GM04504 (cell line): ENCODE data around the gene PCDHGB5.
"Not testable (repeated sequence)": the region's sequence is repeated elsewhere in the genome, so short reads cannot be mapped to it uniquely, and the experiment has no call there.

Experiments
- DNase-seq: peaks from one replicate; pipeline ENCODE4 v3.0.0-alpha.2; 2012; ENCODE audit warnings: low read depth

Gene PCDHGB5

DNA sequence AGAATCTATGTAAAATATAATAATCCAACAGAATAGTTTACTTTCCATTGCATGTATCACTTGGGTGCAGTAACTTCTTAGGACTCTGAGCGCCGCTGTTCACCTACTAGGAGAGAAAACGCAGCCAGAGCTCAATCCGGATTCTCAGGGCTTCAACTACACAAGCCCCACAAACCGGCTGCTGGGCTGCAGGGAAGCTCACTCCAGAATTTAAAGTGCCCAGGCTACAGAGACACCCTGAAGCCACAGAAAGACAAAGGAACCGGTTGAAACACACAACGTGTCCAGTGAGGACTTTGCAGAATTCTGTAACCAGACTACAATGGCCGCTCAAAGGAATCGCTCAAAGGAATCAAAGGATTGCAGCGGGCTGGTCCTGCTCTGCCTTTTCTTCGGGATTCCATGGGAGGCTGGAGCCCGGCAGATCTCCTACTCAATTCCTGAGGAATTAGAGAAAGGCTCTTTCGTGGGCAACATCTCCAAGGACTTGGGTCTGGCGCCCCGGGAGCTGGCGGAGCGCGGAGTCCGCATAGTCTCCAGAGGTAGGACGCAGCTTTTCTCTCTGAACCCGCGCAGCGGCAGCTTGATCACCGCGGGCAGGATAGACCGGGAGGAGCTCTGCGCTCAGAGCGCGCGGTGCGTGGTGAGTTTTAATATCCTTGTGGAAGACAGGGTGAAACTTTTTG is 15.2 kb downstream of the PCDHGB5 start, which contains the start of gene PCDHGA10:
Gene PCDHGA10, plus strand, starts transcription at position 134 of the 686 bp plus-strand sequence. Its CDS starts 189 bp downstream, at position 323.
- no peak for DNase-seq

DNA sequence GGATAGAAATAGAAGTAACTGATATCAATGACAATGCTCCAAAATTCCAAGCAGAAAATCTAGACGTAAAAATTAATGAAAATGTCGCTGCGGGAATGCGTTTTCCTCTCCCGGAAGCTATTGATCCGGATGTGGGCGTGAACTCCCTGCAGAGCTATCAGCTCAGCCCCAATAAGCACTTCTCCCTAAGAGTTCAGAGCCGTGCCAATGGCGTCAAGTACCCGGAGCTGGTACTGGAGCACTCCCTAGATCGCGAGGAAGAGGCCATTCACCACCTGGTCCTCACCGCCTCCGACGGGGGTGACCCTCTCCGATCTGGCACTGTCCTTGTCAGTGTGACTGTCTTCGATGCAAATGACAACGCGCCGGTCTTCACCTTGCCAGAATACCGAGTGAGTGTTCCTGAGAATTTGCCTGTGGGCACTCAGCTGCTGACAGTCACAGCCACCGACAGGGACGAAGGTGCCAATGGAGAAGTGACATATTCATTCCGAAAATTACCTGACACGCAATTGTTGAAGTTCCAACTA is 15.9 kb downstream of the PCDHGB5 start:
- DNase-seq: no peak

DNA sequence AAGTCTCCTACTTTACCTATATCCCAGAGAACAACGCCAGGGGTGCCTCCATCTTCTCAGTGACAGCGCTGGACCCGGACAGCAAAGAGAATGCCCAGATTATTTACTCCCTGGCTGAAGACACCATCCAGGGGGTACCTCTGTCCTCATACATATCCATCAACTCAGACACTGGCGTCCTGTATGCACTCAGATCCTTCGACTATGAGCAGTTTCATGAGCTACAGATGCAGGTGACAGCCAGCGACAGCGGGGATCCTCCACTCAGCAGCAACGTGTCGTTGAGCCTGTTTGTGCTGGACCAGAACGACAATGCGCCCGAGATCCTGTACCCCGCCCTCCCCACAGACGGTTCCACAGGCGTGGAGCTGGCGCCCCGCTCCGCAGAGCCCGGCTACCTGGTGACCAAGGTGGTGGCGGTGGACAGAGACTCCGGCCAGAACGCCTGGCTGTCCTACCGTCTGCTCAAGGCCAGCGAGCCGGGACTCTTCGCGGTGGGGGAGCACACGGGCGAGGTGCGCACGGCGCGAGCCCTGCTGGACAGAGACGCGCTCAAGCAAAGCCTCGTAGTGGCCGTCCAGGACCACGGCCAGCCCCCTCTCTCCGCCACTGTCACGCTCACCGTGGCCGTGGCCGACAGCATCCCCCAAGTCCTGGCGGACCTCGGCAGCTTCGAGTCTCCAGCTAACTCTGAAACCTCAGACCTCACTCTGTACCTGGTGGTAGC is 17.0 kb downstream of the PCDHGB5 start:
- DNase-seq: not testable (repeated sequence)

DNA sequence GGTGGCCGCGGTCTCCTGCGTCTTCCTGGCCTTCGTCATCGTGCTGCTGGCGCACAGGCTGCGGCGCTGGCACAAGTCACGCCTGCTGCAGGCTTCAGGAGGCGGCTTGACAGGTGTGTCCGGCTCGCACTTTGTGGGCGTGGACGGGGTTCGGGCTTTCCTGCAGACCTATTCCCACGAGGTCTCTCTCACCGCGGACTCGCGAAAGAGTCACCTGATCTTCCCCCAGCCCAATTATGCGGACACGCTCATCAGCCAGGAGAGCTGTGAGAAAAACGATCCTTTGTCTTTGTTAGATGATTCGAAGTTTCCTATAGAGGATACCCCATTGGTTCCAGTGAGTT is 17.5 kb downstream of the PCDHGB5 start:
- DNase-seq: not testable (repeated sequence)

DNA sequence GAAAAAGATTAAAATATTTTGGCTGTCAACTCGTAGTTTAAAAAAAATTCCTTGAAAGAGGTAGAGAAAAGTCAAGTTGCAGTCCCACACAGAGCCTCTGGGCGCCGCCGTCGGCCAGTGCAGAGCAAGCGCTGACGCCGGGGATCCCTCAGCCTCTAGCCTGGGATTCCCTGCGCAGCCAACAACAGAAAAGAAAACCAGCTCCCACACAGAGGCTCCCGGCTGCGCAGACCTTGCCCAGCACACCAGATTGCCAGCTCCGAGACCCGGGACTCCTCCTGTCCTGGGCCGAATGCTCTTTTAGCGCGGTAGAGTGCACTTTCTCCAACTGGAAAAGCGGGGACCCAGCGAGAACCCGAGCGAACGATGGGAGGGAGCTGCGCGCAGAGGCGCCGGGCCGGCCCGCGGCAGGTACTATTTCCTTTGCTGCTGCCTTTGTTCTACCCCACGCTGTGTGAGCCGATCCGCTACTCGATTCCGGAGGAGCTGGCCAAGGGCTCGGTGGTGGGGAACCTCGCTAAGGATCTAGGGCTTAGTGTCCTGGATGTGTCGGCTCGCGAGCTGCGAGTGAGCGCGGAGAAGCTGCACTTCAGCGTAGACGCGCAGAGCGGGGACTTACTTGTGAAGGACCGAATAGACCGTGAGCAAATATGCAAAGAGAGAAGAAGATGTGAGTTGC is 19.9 kb downstream of the PCDHGB5 start, which contains the start of gene PCDHGB7:
Gene PCDHGB7, plus strand, starts transcription at position 184 of the 679 bp plus-strand sequence. Its CDS starts 183 bp downstream, at position 367.
- DNase-seq: peak; percentile 57

DNA sequence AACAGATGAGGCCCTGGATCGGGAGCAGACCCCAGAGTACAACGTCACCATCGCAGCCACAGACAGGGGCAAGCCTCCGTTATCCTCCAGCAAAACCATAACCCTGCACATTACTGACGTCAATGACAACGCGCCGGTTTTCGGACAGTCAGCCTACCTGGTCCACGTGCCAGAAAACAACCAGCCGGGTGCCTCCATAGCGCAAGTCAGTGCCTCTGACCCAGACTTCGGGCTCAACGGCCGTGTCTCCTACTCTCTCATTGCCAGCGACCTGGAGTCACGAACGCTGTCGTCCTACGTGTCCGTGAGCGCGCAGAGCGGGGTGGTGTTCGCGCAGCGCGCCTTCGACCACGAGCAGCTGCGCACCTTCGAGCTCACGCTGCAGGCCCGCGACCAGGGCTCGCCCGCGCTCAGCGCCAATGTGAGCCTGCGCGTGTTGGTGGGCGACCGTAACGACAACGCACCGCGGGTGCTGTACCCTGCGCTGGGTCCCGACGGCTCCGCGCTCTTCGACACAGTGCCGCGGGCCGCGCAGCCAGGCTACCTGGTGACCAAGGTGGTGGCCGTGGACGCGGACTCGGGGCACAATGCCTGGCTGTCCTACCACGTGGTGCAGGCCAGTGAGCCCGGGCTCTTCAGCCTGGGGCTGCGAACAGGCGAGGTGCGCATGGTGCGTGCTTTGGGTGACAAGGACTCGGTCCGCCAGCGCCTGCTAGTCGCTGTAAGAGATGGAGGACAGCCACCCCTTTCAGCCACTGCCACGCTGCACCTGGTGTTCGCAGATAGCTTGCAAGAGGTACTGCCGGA is 21.5 kb downstream of the PCDHGB5 start:
- DNase-seq: no peak

DNA sequence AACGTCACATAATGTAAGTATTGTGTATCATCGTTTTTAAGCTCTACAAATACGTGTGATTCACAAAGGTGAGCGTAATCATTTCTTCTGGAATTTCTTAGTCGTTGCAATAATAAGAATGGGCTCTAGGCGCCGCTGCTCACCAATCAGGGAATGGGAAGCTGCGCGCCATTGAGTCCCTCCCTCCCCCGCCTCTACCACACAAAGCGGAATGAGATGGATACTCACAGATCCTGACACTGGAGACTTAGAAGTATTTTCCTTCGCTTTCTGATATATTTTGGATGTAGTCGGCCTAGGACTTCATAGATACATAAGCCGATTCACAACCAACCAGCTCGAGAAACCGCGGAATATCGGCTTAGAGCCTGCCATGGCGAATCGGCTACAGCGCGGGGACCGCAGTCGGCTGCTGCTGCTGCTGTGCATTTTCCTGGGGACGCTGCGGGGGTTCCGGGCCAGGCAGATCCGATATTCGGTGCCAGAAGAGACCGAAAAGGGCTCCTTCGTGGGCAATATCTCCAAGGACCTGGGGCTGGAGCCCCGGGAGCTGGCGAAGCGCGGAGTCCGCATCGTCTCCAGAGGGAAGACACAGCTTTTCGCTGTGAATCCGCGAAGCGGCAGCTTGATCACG is 23.2 kb downstream of the PCDHGB5 start, which contains the start of gene PCDHGA11:
Gene PCDHGA11, plus strand, starts transcription at position 197 of the 634 bp plus-strand sequence. Its CDS starts 177 bp downstream, at position 374.
- DNase-seq: no peak

DNA sequence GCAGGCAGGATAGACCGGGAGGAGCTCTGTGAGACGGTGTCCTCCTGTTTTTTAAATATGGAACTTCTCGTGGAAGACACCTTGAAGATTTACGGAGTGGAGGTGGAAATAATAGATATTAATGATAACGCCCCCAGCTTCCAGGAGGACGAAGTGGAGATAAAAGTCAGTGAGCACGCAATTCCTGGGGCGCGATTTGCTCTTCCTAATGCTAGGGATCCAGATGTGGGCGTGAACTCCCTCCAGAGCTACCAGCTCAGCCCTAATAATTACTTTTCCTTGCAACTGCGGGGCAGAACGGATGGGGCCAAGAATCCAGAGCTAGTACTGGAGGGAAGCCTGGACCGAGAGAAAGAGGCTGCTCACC is 23.7 kb downstream of the PCDHGB5 start:
- DNase-seq: no peak

DNA sequence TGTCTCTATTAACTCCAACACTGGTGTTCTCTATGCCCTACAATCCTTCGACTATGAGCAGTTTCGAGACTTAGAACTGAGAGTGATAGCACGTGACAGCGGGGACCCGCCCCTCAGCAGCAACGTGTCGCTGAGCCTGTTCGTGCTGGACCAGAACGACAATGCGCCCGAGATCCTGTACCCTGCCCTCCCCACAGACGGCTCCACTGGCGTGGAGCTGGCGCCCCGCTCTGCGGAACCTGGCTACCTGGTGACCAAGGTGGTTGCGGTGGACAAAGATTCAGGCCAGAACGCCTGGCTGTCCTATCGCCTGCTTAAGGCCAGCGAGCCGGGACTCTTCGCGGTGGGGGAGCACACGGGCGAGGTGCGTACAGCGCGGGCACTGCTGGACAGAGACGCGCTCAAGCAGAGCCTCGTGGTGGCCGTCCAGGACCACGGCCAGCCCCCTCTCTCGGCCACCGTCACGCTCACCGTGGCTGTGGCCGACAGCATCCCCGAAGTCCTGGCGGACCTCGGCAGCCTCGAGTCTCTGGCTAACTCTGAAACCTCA is 25.1 kb downstream of the PCDHGB5 start:
- no peak for DNase-seq

DNA sequence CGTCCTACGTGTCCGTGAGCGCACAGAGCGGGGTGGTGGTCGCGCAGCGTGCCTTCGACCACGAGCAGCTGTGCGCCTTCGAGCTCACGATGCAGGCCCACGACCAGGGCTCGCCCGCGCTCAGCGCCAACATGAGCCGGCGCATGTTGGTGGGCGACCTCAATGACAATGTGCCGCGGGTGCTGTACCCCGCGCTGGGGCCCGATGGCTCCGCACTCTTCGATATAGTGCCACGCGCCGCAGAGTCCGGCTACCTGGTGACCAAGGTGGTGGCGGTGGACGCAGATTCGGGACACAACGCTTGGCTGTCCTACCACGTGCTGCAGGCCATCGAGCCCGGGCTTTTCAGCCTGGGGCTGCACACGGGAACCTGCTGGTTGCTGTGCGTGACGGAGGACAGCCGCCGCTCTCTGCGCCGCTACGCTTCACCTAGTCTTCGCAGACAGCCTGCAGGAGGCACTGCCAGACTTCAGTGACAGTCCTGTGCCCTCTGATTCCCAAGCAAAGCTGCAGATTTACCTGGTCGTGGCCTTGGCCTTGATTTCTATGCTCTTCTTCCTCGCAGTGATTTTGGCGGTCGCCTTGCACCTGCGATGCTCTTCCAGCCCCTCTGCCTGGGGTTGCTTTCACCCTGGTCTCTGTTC is 30.2 kb downstream of the PCDHGB5 start:
- DNase-seq: no peak

DNA sequence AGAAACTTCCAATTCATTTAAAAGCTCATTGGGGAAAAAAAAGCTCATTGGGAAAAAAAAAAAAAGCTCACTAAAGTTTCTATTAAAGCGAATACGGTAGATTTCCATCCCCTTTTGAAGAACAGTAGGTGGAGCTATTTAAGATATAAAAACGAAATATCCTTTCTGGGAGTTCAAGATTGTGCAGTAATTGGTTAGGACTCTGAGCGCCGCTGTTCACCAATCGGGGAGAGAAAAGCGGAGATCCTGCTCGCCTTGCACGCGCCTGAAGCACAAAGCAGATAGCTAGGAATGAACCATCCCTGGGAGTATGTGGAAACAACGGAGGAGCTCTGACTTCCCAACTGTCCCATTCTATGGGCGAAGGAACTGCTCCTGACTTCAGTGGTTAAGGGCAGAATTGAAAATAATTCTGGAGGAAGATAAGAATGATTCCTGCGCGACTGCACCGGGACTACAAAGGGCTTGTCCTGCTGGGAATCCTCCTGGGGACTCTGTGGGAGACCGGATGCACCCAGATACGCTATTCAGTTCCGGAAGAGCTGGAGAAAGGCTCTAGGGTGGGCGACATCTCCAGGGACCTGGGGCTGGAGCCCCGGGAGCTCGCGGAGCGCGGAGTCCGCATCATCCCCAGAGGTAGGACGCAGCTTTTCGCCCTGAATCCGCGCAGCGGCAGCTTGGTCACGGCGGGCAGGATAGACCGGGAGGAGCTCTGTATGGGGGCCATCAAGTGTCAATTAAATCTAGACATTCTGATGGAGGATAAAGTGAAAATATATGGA is 32.8 kb downstream of the PCDHGB5 start, which contains the start of gene PCDHGA12:
Gene PCDHGA12, plus strand, starts transcription at position 176 of the 782 bp plus-strand sequence. Its CDS starts 253 bp downstream, at position 429.
- DNase-seq: peak; percentile 68

DNA sequence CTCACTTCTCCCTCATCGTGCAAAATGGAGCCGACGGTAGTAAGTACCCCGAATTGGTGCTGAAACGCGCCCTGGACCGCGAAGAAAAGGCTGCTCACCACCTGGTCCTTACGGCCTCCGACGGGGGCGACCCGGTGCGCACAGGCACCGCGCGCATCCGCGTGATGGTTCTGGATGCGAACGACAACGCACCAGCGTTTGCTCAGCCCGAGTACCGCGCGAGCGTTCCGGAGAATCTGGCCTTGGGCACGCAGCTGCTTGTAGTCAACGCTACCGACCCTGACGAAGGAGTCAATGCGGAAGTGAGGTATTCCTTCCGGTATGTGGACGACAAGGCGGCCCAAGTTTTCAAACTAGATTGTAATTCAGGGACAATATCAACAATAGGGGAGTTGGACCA is 33.5 kb downstream of the PCDHGB5 start:
- no peak for DNase-seq

DNA sequence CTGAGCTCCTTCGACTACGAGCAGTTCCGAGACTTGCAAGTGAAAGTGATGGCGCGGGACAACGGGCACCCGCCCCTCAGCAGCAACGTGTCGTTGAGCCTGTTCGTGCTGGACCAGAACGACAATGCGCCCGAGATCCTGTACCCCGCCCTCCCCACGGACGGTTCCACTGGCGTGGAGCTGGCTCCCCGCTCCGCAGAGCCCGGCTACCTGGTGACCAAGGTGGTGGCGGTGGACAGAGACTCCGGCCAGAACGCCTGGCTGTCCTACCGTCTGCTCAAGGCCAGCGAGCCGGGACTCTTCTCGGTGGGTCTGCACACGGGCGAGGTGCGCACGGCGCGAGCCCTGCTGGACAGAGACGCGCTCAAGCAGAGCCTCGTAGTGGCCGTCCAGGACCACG is 34.6 kb downstream of the PCDHGB5 start:
- not testable (repeated sequence) for DNase-seq

DNA sequence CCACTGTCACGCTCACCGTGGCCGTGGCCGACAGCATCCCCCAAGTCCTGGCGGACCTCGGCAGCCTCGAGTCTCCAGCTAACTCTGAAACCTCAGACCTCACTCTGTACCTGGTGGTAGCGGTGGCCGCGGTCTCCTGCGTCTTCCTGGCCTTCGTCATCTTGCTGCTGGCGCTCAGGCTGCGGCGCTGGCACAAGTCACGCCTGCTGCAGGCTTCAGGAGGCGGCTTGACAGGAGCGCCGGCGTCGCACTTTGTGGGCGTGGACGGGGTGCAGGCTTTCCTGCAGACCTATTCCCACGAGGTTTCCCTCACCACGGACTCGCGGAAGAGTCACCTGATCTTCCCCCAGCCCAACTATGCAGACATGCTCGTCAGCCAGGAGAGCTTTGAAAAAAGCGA is 35.0 kb downstream of the PCDHGB5 start:
- not testable (repeated sequence) for DNase-seq

DNA sequence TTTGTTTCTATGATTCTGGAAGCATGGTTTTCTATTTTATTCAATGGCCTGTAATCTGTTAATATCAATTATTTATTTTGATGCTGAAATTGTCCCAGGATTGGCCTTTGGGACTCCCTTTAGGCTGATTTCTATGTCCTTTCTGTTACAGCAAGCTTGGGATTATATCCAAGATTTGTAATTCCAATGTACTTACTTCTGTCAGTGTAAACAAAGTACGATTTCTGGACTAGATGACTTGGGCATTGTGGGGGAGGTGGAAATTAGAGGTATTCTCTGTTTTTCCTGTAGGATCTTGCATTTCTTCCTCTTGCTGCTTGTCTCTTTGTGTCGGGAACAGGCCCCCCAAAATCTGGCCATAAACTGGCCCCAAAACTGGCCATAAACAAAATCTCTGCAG is 36.3 kb downstream of the PCDHGB5 start:
- no peak for DNase-seq

DNA sequence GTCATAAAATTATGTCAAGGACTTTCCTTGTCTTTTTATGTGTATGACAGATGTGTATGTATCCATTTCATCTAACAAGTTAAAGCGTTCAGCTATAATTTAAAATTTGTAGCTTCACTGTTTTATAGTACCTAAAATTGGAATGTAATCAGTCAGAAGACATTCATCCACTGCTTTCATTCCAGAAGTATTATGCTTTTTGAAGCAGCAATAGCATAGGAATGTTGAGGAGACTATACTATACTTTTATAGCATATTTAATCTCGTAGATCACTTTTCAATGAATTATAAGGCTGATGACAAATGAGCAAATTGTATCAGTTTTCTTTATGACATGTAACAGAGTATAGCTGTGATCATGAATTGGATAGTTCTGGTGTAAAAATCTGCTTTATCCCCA is 39.5 kb downstream of the PCDHGB5 start:
- DNase-seq: no peak

DNA sequence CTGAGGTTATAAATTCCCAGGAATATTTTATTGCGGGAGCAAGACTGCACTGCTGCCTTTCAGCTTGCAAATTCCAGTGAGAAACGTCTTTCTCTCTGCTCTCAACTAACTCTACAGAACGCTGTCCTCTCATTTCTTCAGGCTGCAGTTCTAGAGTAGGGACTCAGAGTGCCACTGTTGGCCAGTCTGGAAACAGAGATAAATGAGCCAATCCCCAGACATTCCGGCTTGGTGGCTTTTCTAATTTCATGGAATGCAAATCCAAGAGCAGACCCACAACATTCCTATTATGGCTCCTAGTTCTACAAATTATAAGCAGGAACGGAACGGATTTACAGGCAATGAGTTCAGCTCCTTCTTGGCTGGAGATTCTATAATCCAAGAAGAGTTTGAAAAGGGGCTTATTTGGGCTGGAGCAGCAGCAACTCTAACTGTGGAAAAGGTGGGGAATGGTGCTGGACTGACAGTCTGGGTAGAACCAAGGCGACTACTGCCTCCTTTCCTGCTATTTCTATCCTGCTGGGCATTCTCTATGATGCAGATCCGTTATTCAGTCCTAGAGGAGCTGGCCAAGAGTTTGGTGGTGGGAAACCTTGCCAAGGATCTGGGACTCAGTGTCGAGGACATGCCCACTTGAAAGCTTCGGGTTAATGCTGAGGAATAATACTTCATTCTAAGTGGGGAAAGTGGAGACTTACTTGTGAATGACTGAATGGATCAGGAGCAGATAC is 41.8 kb downstream of the PCDHGB5 start:
- DNase-seq: no peak

DNA sequence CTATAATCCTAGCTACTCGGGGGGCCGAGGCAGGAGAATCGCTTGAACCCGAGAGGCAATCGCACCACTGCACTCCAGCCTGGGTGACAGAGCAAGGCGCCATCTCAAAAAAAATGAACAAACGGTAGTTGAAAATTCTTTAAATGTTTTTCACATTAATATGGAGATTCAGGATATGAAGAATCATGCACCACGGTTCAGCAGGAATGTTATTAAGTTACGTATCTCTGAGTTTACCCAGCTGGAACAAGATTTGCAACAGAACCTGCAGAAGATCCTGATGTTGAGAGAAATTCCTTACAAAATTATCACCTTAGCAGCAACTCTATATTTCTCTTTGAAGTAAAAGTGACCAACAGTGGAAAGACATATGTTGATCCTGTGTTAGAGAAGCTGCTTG is 42.6 kb downstream of the PCDHGB5 start:
- no peak for DNase-seq
